OCI-LY3 (cell line): ENCODE measurements around the gene DLX1.

ENCODE experiments used
- CTCF ChIP-seq: fragments of 200-600, 300-600 bp; sonication (generic); IDR thresholded peaks from 2 replicates; pipeline ENCODE4 v1.5.1; 2014; ENCODE audit warnings: antibody characterized with exemption, low read length, low read depth
- EZH2phosphoT487 ChIP-seq: fragments of 200-600 bp; shearing (Covaris generic); IDR thresholded peaks from 2 replicates; pipeline ENCODE4 v1.6.1; 2018; ENCODE audit warnings: antibody characterized with exemption, mixed run types, low read depth

- no peak for TF ChIP-seq CTCF
- no peak for TF ChIP-seq EZH2phosphoT487
Measured at GRCh38 chr2:172083628-172084394, 1.5 kb upstream of the DLX1 start.
